ENCODE measurements around the gene HSPA1A.

Gene HSPA1A

GRCh38 chr6:31865205-31866118, 50.1 kb downstream of the HSPA1A start:
- no peak for DNase-seq

Data from CD4-positive, alpha-beta T cell treated with Interferon alpha-2 for 1 hour (primary cell).